HG03159 (cell line): ENCODE data around the gene NALCN.

ENCODE experiments used
- ATAC-seq: cut with Tn5 transposase; IDR thresholded peaks from one replicate; pipeline ENCODE4 v1.9.1; 2021; ENCODE audit warnings: mild to moderate bottlenecking, moderate library complexity; ENCODE audit not compliant: unreplicated experiment

The NALCN gene

GRCh38 chr13:101415358-101416174, 742 bp downstream of the NALCN start:
- no peak for ATAC-seq

GRCh38 chr13:101412076-101412475, 4.2 kb downstream of the NALCN start:
- no peak for ATAC-seq

GRCh38 chr13:101408992-101409656, 7.2 kb downstream of the NALCN start:
- no peak for ATAC-seq

- no peak for ATAC-seq
Measured at GRCh38 chr13:101408154-101408553, 8.2 kb downstream of the NALCN start.

GRCh38 chr13:101406791-101407190, 9.5 kb downstream of the NALCN start:
- ATAC-seq = no peak

- ATAC-seq = no peak
Measured at GRCh38 chr13:101401196-101401595, 15.1 kb downstream of the NALCN start.

GRCh38 chr13:101399365-101399764, 16.9 kb downstream of the NALCN start:
- ATAC-seq = no peak

GRCh38 chr13:101398920-101399319, 17.4 kb downstream of the NALCN start:
- ATAC-seq = no peak

GRCh38 chr13:101398191-101398590, 18.1 kb downstream of the NALCN start:
- ATAC-seq = no peak

- no peak for ATAC-seq
Measured at GRCh38 chr13:101397742-101398141, 18.6 kb downstream of the NALCN start.

GRCh38 chr13:101394605-101395004, 21.7 kb downstream of the NALCN start:
- ATAC-seq = no peak

- ATAC-seq = no peak
Measured at GRCh38 chr13:101393140-101393539, 23.2 kb downstream of the NALCN start.

- no peak for ATAC-seq
Measured at GRCh38 chr13:101390461-101390860, 25.8 kb downstream of the NALCN start.

GRCh38 chr13:101384929-101385328, 31.4 kb downstream of the NALCN start:
- ATAC-seq = no peak

GRCh38 chr13:101383595-101383994, 32.7 kb downstream of the NALCN start:
- ATAC-seq = no peak

GRCh38 chr13:101382701-101383100, 33.6 kb downstream of the NALCN start:
- no peak for ATAC-seq

GRCh38 chr13:101382086-101382485, 34.2 kb downstream of the NALCN start:
- no peak for ATAC-seq

- ATAC-seq = no peak
Measured at GRCh38 chr13:101360525-101360924, 55.8 kb downstream of the NALCN start.

GRCh38 chr13:101354895-101355294, 61.4 kb downstream of the NALCN start:
- no peak for ATAC-seq

- ATAC-seq = no peak
Measured at GRCh38 chr13:101346942-101347728, 69.2 kb downstream of the NALCN start.

GRCh38 chr13:101346161-101346560, 70.1 kb downstream of the NALCN start:
- no peak for ATAC-seq
